Ishikawa (cell line): ENCODE data around the gene TRIM42.

Source experiments
- CEBPB ChIP-seq: IDR thresholded peaks from 2 replicates; pipeline ENCODE4 v1.6.1; 2012
- CREB1 ChIP-seq: IDR thresholded peaks from 2 replicates; pipeline ENCODE4 v1.6.1; 2012; ENCODE audit warnings: low read depth
- EP300 ChIP-seq: IDR thresholded peaks from 2 replicates; pipeline ENCODE4 v1.6.1; 2012; ENCODE audit warnings: borderline replicate concordance
- RAD21 ChIP-seq: IDR thresholded peaks from 2 replicates; pipeline ENCODE4 v1.6.1; 2012; ENCODE audit warnings: low read depth
- TAF1 ChIP-seq: IDR thresholded peaks from 2 replicates; pipeline ENCODE4 v1.6.1; 2012; ENCODE audit warnings: low read depth, mild to moderate bottlenecking
- TEAD4 ChIP-seq: IDR thresholded peaks from 2 replicates; pipeline ENCODE4 v1.6.1; 2012
- TF ChIP-seq, protein P1 (sequence below): IDR thresholded peaks from 2 replicates; pipeline ENCODE4 v1.6.1; 2012

DNA sequence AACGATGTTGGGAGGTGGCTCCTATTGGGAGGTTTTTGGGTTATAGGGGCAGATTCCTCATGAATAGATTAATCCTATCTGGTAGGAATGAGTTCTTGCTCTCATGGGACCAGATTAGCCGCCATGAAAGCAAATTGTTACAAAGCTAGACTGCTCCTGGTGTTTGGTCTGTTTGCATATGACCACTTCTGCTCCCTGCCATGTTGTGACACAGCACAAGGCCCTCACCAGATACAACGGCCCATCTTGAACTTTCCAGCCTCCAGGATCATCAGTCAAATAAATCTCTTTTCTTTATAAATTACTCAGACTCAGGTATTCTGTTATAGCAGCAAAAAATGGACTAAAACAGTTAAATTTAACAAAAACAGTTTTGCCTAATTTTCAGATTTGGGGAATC, 34.4 kb downstream of the TRIM42 start:
- TF ChIP-seq CEBPB, result no peak
- no peak for TF ChIP-seq EP300
- TF ChIP-seq, protein P1, sequence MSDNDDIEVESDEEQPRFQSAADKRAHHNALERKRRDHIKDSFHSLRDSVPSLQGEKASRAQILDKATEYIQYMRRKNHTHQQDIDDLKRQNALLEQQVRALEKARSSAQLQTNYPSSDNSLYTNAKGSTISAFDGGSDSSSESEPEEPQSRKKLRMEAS, result no peak
- no peak for TF ChIP-seq TEAD4
- TF ChIP-seq RAD21, result no peak
- no peak for TF ChIP-seq CREB1
- no peak for TF ChIP-seq TAF1
